Endothelial cell of umbilical vein (primary cell): Measurements from ENCODE around the gene MLLT6. TPM values are rescaled to one million over a fixed set of nuclear protein-coding genes. Genes with fewer than 3 reads are reported as not detected.

ENCODE experiments used
- BruUV-seq: library from RNA; stranded (reverse); fragments of 400-500 nt; replicated peaks from 2 replicates; lab custom pipeline; 2021; lab: Mats Ljungman, UMichigan
- CTCF ChIA-PET: fragments of 300-600, 350-600 bp; sonication (Branson Sonifier 250); formaldehyde crosslinking; loops from one replicate; lab custom pipeline; 2021; ENCODE audit warnings: antibody characterized with exemption, inconsistent platforms; lab: Charles Lee
- POLR2A ChIA-PET: fragments of 300-600, 350-600 bp; sonication (Branson Sonifier 250); formaldehyde crosslinking; loops from one replicate; lab custom pipeline; 2021; ENCODE audit warnings: antibody characterized with exemption, inconsistent platforms; lab: Charles Lee
- DNase-seq: peaks from one replicate; pipeline ENCODE4 v3.0.0-alpha.2; 2011; ENCODE audit warnings: low read depth, low spot score
- FAIRE-seq: peaks from 2 replicates; lab custom pipeline; 2011; peaks lifted over from hg19 to GRCh38; lab: Jason Lieb, UNC
- H2AFZ ChIP-seq: 2 replicates; pipeline ENCODE4 v1.6.0; 2012; ENCODE audit warnings: low read depth, low read length, control low read depth, inconsistent platforms
- H3K27ac ChIP-seq: 2 replicates; pipeline ENCODE4 v1.5.1; 2011; ENCODE audit warnings: low read depth, mild to moderate bottlenecking, control low read depth, low read length, moderate library complexity; ENCODE audit not compliant: insufficient read depth
- H3K27me3 ChIP-seq, 2 experiments: 2 replicates each; pipeline versions ENCODE4 v1.6.0 to v1.6.1; 2011; ENCODE audit warnings: low read length in 2 of 2, mixed read lengths in 1 of 2; ENCODE audit not compliant: control insufficient read depth in 2 of 2, insufficient read depth in 2 of 2
- H3K36me3 ChIP-seq, 2 experiments: 2 replicates in 1 of 2; 3 replicates in 1 of 2; pipeline ENCODE4 v1.5.1; 2011; ENCODE audit warnings: low read length in 2 of 2, mild to moderate bottlenecking in 1 of 2, moderate library complexity in 1 of 2; ENCODE audit not compliant: control insufficient read depth in 2 of 2, insufficient read depth in 2 of 2; ENCODE audit errors: extremely low read depth in 1 of 2
- H3K4me1 ChIP-seq: 3 replicates; pipeline ENCODE4 v1.5.1; 2011; ENCODE audit warnings: mild to moderate bottlenecking, low read length; ENCODE audit not compliant: control insufficient read depth, insufficient read depth; ENCODE audit errors: extremely low read depth
- H3K4me2 ChIP-seq: 2 replicates; pipeline ENCODE4 v1.6.1; 2011; ENCODE audit warnings: low read length, control low read depth, mixed read lengths; ENCODE audit not compliant: insufficient read depth
- H3K4me3 ChIP-seq, 3 experiments: fragments of 200-600 bp in 1 of 3; sonication (generic), shearing (Covaris generic) in 1 of 3; replicated peaks in 1 of 3; 2 replicates each; pipeline ENCODE4 v1.5.1; 2011 to 2016; ENCODE audit warnings: control low read depth in 3 of 3, low read length in 3 of 3, mild to moderate bottlenecking in 2 of 3, inconsistent platforms in 1 of 3, low read depth in 1 of 3, moderate library complexity in 1 of 3; ENCODE audit not compliant: insufficient read depth in 1 of 3
- H3K79me2 ChIP-seq: 2 replicates; pipeline ENCODE4 v1.6.0; 2012; ENCODE audit warnings: low read length, inconsistent platforms; ENCODE audit not compliant: control insufficient read depth, insufficient read depth
- H3K9ac ChIP-seq: replicated peaks from 2 replicates; pipeline ENCODE3; 2011; ENCODE audit warnings: low read length, control low read depth; ENCODE audit not compliant: insufficient read depth; ENCODE audit errors: extremely low read depth
- H3K9me1 ChIP-seq: replicated peaks from 3 replicates; pipeline ENCODE4 v1.6.0; 2011; ENCODE audit warnings: mild to moderate bottlenecking, low read length; ENCODE audit not compliant: control insufficient read depth, insufficient read depth; ENCODE audit errors: extremely low read depth
- H3K9me3 ChIP-seq: replicated peaks from 2 replicates; pipeline ENCODE4 v1.5.1; 2012; ENCODE audit warnings: low read length, inconsistent platforms; ENCODE audit not compliant: control insufficient read depth, insufficient read depth
- H4K20me1 ChIP-seq: replicated peaks from 2 replicates; pipeline ENCODE3; 2011; ENCODE audit warnings: mild to moderate bottlenecking, low read length; ENCODE audit not compliant: control insufficient read depth, insufficient read depth; ENCODE audit errors: extremely low read depth
- CTCF ChIP-seq, 2 donors: IDR thresholded peaks; 1 replicate in 1 of 2; 2 replicates in 1 of 2; pipeline ENCODE4 v1.5.1; 2011; ENCODE audit warnings: low read length in 2 of 2, mild to moderate bottlenecking in 2 of 2, moderate library complexity in 2 of 2, control low read depth in 1 of 2, inconsistent platforms in 1 of 2, low read depth in 1 of 2; ENCODE audit not compliant: insufficient read depth in 1 of 2; ENCODE audit errors: extremely low read depth in 1 of 2
- EZH2 ChIP-seq: IDR thresholded peaks from 2 replicates; pipeline ENCODE4 v1.6.1; 2012; ENCODE audit warnings: borderline replicate concordance, low read depth, mild to moderate bottlenecking, moderate library complexity, low read length, inconsistent platforms; ENCODE audit not compliant: severe bottlenecking
- FOS ChIP-seq: IDR thresholded peaks from 2 replicates; pipeline ENCODE4 v1.6.1; 2011; ENCODE audit warnings: mild to moderate bottlenecking, low read length, moderate library complexity, borderline replicate concordance; ENCODE audit not compliant: insufficient read depth
- GATA2 ChIP-seq: IDR thresholded peaks from 2 replicates; pipeline ENCODE4 v1.7.0; 2011; ENCODE audit warnings: low read depth, mild to moderate bottlenecking, moderate library complexity, mixed read lengths, low read length; ENCODE audit not compliant: insufficient read length, insufficient read depth
- JUN ChIP-seq: IDR thresholded peaks from 2 replicates; pipeline ENCODE4 v1.6.1; 2011; ENCODE audit warnings: borderline replicate concordance, low read depth; ENCODE audit not compliant: insufficient read length, insufficient read depth
- MAX ChIP-seq: IDR thresholded peaks from 2 replicates; pipeline ENCODE4 v1.6.1; 2011; ENCODE audit not compliant: insufficient read depth, insufficient read length
- MYC ChIP-seq: IDR thresholded peaks from one replicate; pipeline ENCODE4 v1.6.1; 2011; ENCODE audit warnings: mild to moderate bottlenecking, low read depth, low read length
- POLR2A ChIP-seq: IDR thresholded peaks from 2 replicates; pipeline ENCODE4 v1.6.1; 2012; ENCODE audit warnings: low read depth, mild to moderate bottlenecking, control low read depth, low read length
- POLR2AphosphoS5 ChIP-seq: IDR thresholded peaks from 2 replicates; pipeline ENCODE4 v1.6.1; 2012; ENCODE audit warnings: low read depth, mild to moderate bottlenecking, control low read depth, low read length, moderate library complexity; ENCODE audit not compliant: insufficient read depth
- dilution Hi-C: fragments of 300-500 bp; cut with MboI; formaldehyde crosslinking; loops from one replicate; pipeline ENCODE4 v1.15.0; 2019; ENCODE audit warnings: low sequenced_read_pairs; ENCODE audit not compliant: extremely low pct_ligation_motif_present
- intact Hi-C: fragments of 100-400 bp; cut with micrococcal nuclease; formaldehyde crosslinking; loops from one replicate; pipeline ENCODE4 v1.10.0; 2022
- polyA plus RNA-seq, 4 experiments: library from polyadenylated mRNA; depleted of rRNA in 3 of 4; stranded (reverse) in 3 of 4; unstranded in 1 of 4; fragments of >200 nt; gene quantifications; 2 replicates each; pipeline versions ENCODE4 v1.2.1 to v1.2.3, GENCODE V29; 2011 to 2012; ENCODE audit warnings: missing spikeins in 1 of 4
- total RNA-seq: library from RNA; stranded (reverse); gene quantifications from 2 replicates; pipeline ENCODE4 v1.2.3, GENCODE V29; 2021

The MLLT6 gene
- total and polyA plus RNA-seq, 2 donors (not counting 3 experiments of a cell fraction or from before 2014, with no cell fraction given), result 32.1 to 85.4 TPM

GRCh38 chr17:38702916-38703741 lies 1.9 kb upstream of the MLLT6 start:
- intact Hi-C loops, result loop anchor here (1.0 to 5.0 kb wide), 4 partner anchors 26 to 164 kb away; partner anchors contain the start of genes CISD3 and PCGF2
- no peak for FAIRE-seq
- Histone ChIP-seq H2AFZ (peak overlapping the region; percentile 6), H3K27me3 (no peaks in the 10 kb centered on the region), H3K4me3 (peak overlapping the region; percentile 5 to 59 (median 51)), H3K36me3 (peaks cover 0 to 2% of the 10 kb centered on the region in 2 experiments), H3K4me1 (peaks cover 44% of the 10 kb centered on the region), H3K79me2 (peaks cover 16% of the 10 kb centered on the region), H3K9me3 (no peaks in the 10 kb centered on the region), H3K9ac (peak overlapping the region; percentile 81), H4K20me1 (no peaks in the 10 kb centered on the region), H3K9me1 (no peaks in the 10 kb centered on the region), H3K27ac (no peak overlapping the region), H3K4me2 (peak overlapping the region; percentile 75)
- ChIA-PET POLR2A (interaction anchor here (0.6 kb wide), 1 partner anchor 16 kb away, joined by 3 read pairs; no protein-coding TSS in a partner anchor), CTCF (interaction anchor here (1.2 to 2.1 kb wide), 2 partner anchors 16 to 32 kb away, joined by 5 to 9 read pairs; no protein-coding TSS in a partner anchor)
- TF ChIP-seq POLR2A (no peak), CTCF (IDR thresholded peaks at IDR 0.05; ENCODE audit: extremely low read depth in 1 of 2, insufficient read depth in 1 of 2, low read depth in 1 of 2, low read length in 2 of 2) (no peak), MYC (no peak), POLR2AphosphoS5 (no peak), FOS (no peak), GATA2 (no peak), JUN (no peak), MAX (no peak), EZH2 (no peak)
- dilution Hi-C loops, result no loop called here
- no peak for DNase-seq
- BruUV-seq, result no TSS peak
